ENCODE data around the gene UBAP2. TPM values are rescaled to one million over a fixed set of nuclear protein-coding genes. Genes with fewer than 3 reads are reported as not detected.
"Not testable (repeated sequence)": the region's sequence is repeated elsewhere in the genome, so short reads cannot be mapped to it uniquely, and the experiment has no call there.

The UBAP2 gene
- polyA plus RNA-seq, 1 experiment = 17.5 TPM

GRCh38 chr9:34027845-34028574, 20.7 kb downstream of the UBAP2 start:
- TF ChIP-seq CTCF (IDR thresholded peaks at IDR 0.05; ENCODE audit: low read depth, low read length) = no peak
- Histone ChIP-seq H3K27me3 (ENCODE audit: control insufficient read depth, insufficient read depth, low read length) (no peaks in the 10 kb centered on the region), H3K27ac (ENCODE audit: low read depth, low read length) (no peak overlapping the region), H3K4me3 (ENCODE audit: low read depth, low read length) (no peak overlapping the region), H3K9me3 (ENCODE audit: control insufficient read depth, insufficient read depth, low read length) (no peaks in the 10 kb centered on the region)
- ChIA-PET CTCF (no interaction called here), POLR2A (no interaction called here)
- no peak for DNase-seq (ENCODE audit: low read depth, low spot score)

GRCh38 chr9:34025811-34026210, 22.9 kb downstream of the UBAP2 start:
- no peak for DNase-seq (ENCODE audit: low read depth, low spot score)
- Histone ChIP-seq H3K27me3 (ENCODE audit: control insufficient read depth, insufficient read depth, low read length) (no peaks in the 10 kb centered on the region), H3K27ac (ENCODE audit: low read depth, low read length) (no peak overlapping the region), H3K9me3 (ENCODE audit: control insufficient read depth, insufficient read depth, low read length) (no peaks in the 10 kb centered on the region), H3K4me3 (ENCODE audit: low read depth, low read length) (no peak overlapping the region)
- POLR2A ChIA-PET = no interaction called here
- no peak for TF ChIP-seq CTCF (IDR thresholded peaks at IDR 0.05; ENCODE audit: low read depth, low read length)
- CTCF ChIA-PET = interaction anchor here (0.8 to 1.8 kb wide), 3 partner anchors 49 to 212 kb away, joined by 3 to 6 read pairs (median 3); no protein-coding TSS in a partner anchor

- Histone ChIP-seq H3K4me3 (ENCODE audit: low read depth, low read length) (no peak overlapping the region), H3K27ac (ENCODE audit: low read depth, low read length) (no peak overlapping the region), H3K27me3 (ENCODE audit: control insufficient read depth, insufficient read depth, low read length) (no peaks in the 10 kb centered on the region), H3K9me3 (ENCODE audit: control insufficient read depth, insufficient read depth, low read length) (no peaks in the 10 kb centered on the region)
- CTCF ChIA-PET = interaction anchor here (0.6 to 1.8 kb wide), 3 partner anchors 12 to 211 kb away, joined by 3 to 6 read pairs (median 5); no protein-coding TSS in a partner anchor
- no peak for DNase-seq (ENCODE audit: low read depth, low spot score)
- POLR2A ChIA-PET = interaction anchor here (0.7 kb wide), 2 partner anchors 53 to 223 kb away, joined by 3 to 5 read pairs; no protein-coding TSS in a partner anchor
- no peak for TF ChIP-seq CTCF (IDR thresholded peaks at IDR 0.05; ENCODE audit: low read depth, low read length)
Measured at GRCh38 chr9:34025062-34025461, 23.6 kb downstream of the UBAP2 start.

GRCh38 chr9:34024476-34024875, 24.2 kb downstream of the UBAP2 start:
- POLR2A ChIA-PET; H3K27ac ChIP-seq (ENCODE audit: low read depth, low read length); H3K4me3 ChIP-seq (ENCODE audit: low read depth, low read length); H3K27me3 ChIP-seq (ENCODE audit: control insufficient read depth, insufficient read depth, low read length); DNase-seq (ENCODE audit: low read depth, low spot score); H3K9me3 ChIP-seq (ENCODE audit: control insufficient read depth, insufficient read depth, low read length): not testable (repeated sequence)
- CTCF ChIA-PET = interaction anchor here (4.0 kb wide), 1 partner anchor 49 kb away, joined by 14 read pairs; no protein-coding TSS in a partner anchor

- no peaks in the 10 kb centered on the region for H3K9me3 ChIP-seq (ENCODE audit: control insufficient read depth, insufficient read depth, low read length)
- CTCF ChIA-PET = interaction anchor here (1.5 kb wide), 1 partner anchor 202 kb away, joined by 4 read pairs; no protein-coding TSS in a partner anchor
- no peak overlapping the region for H3K27ac ChIP-seq (ENCODE audit: low read depth, low read length)
- POLR2A ChIA-PET = no interaction called here
- H3K27me3 ChIP-seq (ENCODE audit: control insufficient read depth, insufficient read depth, low read length) = no peaks in the 10 kb centered on the region
- no peak for TF ChIP-seq CTCF (IDR thresholded peaks at IDR 0.05; ENCODE audit: low read depth, low read length)
- no peak overlapping the region for H3K4me3 ChIP-seq (ENCODE audit: low read depth, low read length)
- no peak for DNase-seq (ENCODE audit: low read depth, low spot score)
Measured at GRCh38 chr9:34016149-34016548, 32.5 kb downstream of the UBAP2 start.
